IPS-NIHi7 (cell line): ENCODE measurements around the gene TENM4.
"Not testable (repeated sequence)": the region's sequence is repeated elsewhere in the genome, so short reads cannot be mapped to it uniquely, and the experiment has no call there.

Experiments used
- DNase-seq: peaks from one replicate; pipeline ENCODE4 v3.0.0; 2012; ENCODE audit warnings: mixed read lengths; ENCODE audit errors: extremely low spot score

Gene TENM4

GRCh38 chr11:78642979-78643675, 797.7 kb downstream of the TENM4 start:
- no peak for DNase-seq

GRCh38 chr11:78641541-78641940, 799.3 kb downstream of the TENM4 start:
- no peak for DNase-seq

- no peak for DNase-seq
These were observed 802.0 kb downstream of the TENM4 start for GRCh38 chr11:78638704-78639380.

- DNase-seq: not testable (repeated sequence)
These were observed 803.3 kb downstream of the TENM4 start for GRCh38 chr11:78637527-78637926.

GRCh38 chr11:78635814-78636506, 804.9 kb downstream of the TENM4 start:
- no peak for DNase-seq

- no peak for DNase-seq
These were observed 807.1 kb downstream of the TENM4 start for GRCh38 chr11:78633516-78634310.

GRCh38 chr11:78630561-78631303, 810.1 kb downstream of the TENM4 start:
- DNase-seq: no peak

GRCh38 chr11:78630155-78630554, 810.7 kb downstream of the TENM4 start:
- DNase-seq: no peak

- no peak for DNase-seq
These were observed 818.2 kb downstream of the TENM4 start for GRCh38 chr11:78622666-78623065.

GRCh38 chr11:78620159-78620558, 820.7 kb downstream of the TENM4 start:
- no peak for DNase-seq

- no peak for DNase-seq
These were observed 825.1 kb downstream of the TENM4 start for GRCh38 chr11:78615724-78616123.

GRCh38 chr11:78613378-78613813, 827.4 kb downstream of the TENM4 start:
- no peak for DNase-seq

GRCh38 chr11:78612721-78613377, 828.0 kb downstream of the TENM4 start:
- DNase-seq: no peak

GRCh38 chr11:78609321-78609720, 831.5 kb downstream of the TENM4 start:
- not testable (repeated sequence) for DNase-seq

- DNase-seq: no peak
These were observed 833.1 kb downstream of the TENM4 start for GRCh38 chr11:78607696-78608095.

- no peak for DNase-seq
These were observed 834.2 kb downstream of the TENM4 start for GRCh38 chr11:78606667-78607066.

- DNase-seq: no peak
These were observed 835.5 kb downstream of the TENM4 start for GRCh38 chr11:78605296-78605695.

- DNase-seq: no peak
These were observed 837.0 kb downstream of the TENM4 start for GRCh38 chr11:78603792-78604191.
